ENCODE data around the gene ACTG1.

ACTG1 gene

GRCh38 chr17:81464586-81464985, 48.0 kb downstream of the ACTG1 start:
- no peak for DNase-seq (ENCODE audit: low read depth)

- DNase-seq (ENCODE audit: low read depth): no peak
Measured at GRCh38 chr17:81463506-81463905, 49.1 kb downstream of the ACTG1 start.

GRCh38 chr17:81462506-81463125, 50.0 kb downstream of the ACTG1 start:
- DNase-seq (ENCODE audit: low read depth): no peak

GRCh38 chr17:81461607-81462500, 50.7 kb downstream of the ACTG1 start:
- DNase-seq (ENCODE audit: low read depth): no peak

GRCh38 chr17:81460856-81461460, 51.6 kb downstream of the ACTG1 start:
- DNase-seq (ENCODE audit: low read depth): no peak
